HG03571 (cell line): ENCODE results near the gene GIPC3.
"Not testable (repeated sequence)": the region's sequence is repeated elsewhere in the genome, so short reads cannot be mapped to it uniquely, and the experiment has no call there.

Experiments used
- ATAC-seq: cut with Tn5 transposase; IDR thresholded peaks from one replicate; pipeline ENCODE4 v1.9.1; 2021; ENCODE audit not compliant: unreplicated experiment

Gene GIPC3

DNA sequence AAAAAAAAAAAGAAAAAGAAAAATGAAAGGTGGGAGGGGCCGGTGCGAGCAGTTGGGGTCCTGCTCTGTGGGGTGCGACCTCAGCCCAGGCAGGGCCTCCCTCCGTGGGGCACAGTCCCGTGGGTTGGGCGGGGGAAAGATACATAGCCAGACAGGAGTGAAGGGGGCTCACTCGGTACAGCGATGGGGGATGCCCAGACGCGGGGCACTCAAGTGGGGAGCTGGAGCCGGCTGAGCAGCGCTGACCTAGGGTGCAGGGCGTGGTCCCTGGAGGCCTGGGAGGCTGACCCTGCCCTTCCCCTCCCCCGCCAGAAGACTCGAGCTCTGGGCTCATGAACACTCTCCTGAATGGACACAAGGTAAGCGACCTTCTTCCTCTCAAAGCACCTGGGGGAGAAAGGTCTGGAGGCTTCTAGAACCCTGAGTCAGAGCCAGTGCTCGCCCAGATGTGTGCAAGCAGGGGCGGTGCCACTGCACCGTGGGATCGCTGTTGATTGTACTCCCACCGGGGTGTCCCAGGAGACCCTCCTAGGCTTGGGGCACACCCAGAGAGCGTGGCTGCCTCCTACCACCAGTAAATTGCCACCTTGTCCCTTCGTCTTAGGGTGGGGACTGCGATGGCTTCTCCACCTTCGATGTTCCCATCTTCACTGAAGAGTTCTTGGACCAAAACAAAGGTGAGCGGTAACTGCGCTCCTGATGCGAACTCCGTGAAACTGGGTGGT lies 9.2 kb upstream of the GIPC3 start:
- ATAC-seq: no peak

DNA sequence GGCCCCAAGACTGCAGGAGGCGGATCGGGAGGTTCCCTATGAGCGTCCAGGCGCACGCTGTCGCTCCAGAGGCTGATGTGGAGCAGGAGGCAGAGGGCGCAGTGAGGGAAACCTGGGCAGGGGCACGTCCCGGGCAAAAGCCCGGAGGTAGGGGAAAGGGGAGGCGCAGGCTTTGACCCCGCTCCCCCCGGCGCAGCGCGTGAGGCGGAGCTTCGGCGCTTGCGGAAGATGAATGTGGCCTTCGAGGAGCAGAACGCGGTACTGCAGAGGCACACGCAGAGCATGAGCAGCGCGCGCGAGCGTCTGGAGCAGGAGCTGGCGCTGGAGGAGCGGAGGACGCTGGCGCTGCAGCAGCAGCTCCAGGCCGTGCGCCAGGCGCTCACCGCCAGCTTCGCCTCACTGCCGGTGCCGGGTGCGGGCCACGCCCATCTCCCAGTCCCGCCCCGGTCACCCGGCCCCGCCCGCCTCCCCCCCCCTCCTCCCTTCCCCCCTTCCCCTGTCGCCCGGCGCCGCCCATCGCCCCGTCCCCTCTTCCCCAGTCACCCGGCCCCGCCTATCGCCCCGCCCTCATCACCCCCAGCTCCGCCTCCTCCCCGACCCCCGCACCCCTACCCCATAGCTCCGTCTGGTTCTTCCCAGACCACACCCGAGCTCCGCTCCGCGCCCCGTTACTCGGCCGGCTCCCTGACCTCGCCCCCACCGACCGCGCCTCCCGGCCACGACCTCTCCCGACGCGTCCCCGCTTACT lies 8.4 kb upstream of the GIPC3 start:
- no peak for ATAC-seq

DNA sequence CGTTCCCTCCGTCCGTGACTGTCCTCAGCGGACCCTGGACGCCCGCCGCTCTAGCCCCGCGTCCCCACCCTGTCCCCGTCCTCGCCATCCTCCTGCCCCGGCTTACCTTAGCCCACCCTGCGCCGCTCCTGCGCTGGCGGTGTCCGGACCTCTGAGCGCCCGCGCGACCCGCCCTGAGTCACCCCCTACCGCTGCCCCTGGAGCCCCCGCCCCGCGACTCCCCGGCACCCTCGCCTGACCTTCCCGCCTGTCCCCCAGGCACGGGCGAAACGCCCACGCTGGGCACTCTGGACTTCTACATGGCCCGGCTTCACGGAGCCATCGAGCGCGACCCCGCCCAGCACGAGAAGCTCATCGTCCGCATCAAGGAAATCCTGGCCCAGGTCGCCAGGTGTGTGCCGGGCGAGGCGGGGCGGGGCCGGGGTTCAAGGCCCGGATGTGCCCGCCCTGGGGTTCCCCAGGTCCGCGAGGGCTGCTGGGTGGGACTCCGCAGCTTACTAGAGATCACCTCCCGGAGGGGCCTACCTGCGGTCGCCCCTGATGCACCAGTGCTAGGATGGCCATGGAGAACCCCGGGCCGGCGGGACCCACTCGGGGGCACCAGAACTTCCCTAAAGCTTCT lies 7.4 kb upstream of the GIPC3 start:
- no peak for ATAC-seq

DNA sequence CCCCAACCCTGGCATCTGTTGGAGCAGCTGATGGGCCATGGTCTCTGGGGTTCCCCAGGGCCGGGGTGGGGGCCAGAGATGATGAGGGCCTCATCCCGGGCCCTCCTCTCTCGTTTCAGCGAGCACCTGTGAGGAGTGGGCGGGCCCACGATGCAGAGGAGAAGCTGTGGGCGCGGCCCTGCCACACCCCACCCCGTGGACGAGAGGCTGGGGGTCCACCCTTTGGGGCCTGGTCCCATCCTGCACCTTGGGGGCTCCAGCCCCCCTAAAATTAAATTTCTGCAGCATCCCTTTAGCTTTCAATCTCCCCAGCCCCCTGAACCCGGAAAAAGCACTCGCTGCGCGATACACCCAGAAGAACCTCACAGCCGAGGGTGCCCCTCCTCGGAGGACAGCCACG lies 6.9 kb upstream of the GIPC3 start:
- no peak for ATAC-seq

DNA sequence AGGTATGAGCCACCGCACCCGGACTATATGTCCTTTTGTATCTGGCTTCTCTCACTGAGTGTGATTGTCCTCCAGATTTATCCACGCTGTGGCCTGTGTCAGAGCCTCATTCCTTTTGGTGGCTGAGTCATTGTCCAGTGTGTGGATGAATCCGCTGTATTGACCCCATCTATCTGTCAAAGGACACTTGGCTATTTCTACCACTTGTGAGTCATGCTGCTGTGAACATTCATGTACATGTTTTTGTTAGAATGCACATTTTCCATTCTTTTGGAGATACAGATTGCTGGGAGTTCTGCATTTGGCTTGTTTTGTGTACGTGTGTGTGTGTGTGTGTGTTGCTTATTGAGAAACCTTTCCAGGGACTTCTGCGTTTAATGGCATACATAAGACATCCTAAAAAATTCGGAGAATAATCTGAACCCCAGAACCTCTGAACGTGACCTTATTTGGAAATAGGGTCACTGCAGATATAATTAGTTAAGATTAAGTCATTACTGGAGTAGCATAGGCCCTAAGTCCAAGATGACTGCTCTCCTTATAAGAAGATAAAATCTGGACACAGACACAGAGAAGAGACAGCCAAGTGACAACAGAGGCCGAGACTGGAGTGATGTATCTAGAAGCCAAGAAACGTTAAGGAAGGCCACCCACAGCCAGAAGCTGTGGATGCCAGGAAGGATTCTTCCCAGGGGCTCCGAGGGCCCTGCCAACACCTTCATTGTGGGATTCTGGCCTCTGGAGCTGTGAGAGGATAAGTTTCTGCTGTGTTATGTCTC lies 4.9 kb upstream of the GIPC3 start:
- ATAC-seq: no peak

DNA sequence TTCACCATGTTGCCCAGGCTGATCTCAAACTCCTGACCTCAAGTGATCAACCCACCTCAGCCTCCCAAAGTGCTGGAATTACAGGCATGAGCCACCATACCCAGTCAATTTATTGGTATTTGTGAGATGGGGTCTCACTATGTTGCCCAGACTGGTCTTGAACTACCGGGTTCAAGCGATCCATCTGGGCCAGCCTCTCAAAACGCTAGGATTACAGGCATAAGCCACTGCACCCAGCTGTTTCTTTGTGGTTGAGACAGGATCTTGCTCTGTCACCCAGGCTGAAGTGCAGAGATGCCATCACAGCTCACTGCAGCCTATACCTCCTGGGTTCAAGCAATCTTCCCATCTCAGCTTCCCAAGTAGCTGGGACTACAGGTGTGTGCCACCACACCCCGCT lies 3.5 kb upstream of the GIPC3 start:
- ATAC-seq: not testable (repeated sequence)

DNA sequence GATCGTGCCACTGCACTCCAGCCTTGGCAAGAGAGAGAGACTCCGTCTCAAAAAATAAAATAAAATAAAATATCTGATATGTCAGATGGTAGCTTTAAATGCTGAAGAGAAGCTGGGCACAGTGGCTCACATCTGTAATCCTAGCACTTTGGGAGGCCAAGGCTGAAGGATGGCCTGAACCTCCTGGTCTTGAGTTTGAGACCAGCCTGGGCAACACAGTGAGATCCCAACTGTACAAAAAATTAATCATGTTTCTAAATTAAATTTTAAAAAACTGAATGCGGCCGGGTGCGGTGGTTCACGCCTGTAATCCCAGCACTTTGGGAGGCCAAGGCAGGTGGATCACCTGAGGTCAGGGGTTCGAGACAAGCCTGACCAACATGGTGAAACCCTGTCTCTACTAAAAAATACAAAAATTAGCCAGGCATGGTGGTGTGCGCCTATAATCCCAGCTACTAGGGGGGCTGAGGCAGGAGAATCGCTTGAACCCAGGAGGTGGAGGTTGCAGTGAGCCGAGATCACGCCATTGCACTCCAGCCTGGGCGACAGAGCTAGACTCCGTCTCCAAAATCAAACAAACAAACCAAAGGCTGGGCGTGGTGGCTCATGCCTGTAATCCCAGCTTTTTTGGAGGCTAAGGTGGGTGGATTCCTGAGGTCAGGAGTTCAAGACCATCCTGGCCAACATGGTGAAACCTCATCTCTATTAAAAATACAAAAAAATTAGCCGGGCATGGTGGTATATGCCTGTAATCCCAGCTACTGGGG lies 1.1 kb upstream of the GIPC3 start:
- not testable (repeated sequence) for ATAC-seq

DNA sequence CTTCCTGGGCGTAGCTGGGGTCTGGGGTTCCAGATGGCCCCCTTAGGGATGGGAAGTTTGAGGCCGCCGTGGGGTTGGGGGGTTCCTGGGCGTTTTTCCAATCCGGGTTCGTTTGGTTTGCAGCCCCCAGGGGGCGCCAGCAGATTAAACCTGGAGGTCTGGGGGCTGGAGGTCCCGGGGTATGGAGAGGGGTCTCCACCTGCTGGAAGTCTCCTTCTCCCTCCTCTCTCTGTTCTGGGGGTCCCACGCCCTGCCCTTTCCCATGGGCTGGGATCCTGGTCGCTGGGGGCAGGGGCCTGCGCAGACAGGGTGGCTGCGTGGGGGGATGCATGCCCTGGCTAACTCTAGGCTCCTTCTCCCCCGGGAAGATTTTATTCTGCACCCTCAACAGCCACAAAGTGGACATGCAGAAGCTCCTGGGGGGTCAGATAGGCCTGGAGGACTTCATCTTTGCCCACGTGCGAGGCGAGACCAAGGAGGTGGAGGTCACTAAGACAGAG lies 899 bp downstream of the GIPC3 start:
- no peak for ATAC-seq

DNA sequence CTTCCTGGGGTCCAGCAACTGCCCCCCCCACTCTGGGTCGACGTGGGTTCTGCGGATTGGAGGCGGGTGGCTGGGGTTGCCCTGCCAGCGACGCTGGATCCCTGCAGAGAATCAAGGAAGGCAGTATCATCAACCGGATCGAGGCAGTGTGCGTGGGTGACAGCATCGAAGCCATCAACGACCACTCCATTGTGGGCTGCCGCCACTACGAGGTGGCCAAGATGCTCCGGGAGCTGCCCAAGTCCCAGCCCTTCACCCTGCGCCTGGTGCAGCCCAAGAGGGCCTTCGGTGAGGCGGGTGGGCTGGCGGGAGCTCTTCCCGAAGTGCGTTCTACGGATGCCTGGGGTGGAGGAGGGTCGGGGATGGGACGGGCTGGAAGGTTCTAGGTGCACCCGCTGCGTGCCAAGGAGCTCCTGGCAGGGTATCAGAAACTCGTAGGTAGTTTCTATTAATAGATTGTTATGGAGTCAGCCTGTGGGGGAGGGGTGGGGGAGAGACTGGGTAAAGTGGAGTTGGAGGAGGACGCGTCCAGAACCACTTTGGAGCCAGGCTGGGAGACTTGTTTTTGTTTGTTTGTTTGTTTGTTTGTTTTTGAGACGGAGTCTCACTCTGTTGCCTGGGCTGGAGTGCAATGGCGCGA lies 1.5 kb downstream of the GIPC3 start:
- ATAC-seq: no peak

DNA sequence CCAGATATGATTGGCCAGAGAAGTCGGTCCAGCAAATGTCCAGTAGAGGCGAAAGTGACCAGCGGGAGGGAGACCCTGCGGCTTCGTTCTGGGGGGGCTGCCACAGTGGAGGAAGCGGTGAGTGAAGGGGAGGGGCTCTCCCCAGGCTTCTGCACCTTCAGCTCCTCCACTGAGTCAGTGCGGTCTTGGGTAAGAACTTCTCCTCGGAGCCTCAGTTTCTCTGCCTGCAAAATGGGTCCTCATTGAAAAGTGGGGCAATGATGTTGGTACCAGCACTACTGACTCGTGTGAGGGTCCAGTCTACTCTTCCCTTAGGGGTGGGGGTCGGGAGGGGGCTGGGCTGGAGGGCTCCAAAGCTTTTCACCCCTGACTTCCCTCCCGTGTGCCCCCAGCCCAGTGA lies 4.2 kb downstream of the GIPC3 start:
- ATAC-seq: no peak

DNA sequence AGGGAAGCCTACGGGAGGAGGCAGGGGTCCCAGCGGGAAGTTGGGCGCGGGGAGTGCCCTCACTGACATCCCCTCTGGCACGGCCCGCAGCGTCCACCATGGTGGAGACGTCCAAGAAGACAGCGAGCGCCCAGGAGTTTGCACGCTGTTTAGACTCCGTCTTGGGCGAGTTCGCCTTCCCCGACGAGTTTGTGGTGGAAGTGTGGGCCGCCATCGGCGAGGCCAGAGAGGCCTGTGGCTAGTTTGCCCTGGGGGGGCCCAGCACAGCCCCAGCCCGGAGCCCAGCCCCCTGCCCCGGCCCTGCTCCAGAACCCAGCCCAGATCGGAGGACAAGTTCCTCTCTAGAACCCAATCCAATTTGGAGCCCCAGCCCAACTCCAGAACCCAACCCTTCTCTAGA lies 4.7 kb downstream of the GIPC3 start:
- no peak for ATAC-seq

DNA sequence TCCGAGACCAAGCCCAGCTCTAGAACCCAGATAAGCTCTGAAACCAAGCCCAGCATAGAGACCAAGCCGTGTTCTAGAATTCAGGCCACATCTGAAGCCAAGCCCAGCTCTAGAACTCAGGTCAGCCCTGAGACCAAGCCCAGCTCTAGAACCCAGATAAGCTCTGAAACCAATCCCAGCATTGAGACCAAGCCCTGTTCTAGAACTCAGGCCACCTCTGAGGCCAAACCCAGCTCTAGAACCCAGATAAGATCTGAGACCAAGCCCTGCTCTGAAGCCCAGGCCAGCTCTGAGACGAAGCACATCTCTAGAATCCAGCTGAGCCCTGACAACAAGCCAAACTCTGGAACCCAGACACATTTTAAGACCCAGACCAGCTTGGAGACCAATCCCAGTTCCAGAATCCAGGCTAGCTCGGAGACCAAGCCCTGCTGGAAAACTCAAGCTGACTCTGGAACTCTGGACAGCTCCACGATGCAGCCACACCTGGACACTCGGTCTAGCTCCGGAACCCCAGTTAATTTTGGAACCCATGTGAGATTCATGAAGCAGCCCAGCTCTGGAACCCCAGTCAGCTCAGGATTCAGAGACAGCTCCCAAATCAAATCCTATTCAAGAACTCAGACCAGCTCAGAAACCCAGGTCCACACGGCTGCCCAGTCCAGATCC lies 5.8 kb downstream of the GIPC3 start:
- ATAC-seq: no peak

DNA sequence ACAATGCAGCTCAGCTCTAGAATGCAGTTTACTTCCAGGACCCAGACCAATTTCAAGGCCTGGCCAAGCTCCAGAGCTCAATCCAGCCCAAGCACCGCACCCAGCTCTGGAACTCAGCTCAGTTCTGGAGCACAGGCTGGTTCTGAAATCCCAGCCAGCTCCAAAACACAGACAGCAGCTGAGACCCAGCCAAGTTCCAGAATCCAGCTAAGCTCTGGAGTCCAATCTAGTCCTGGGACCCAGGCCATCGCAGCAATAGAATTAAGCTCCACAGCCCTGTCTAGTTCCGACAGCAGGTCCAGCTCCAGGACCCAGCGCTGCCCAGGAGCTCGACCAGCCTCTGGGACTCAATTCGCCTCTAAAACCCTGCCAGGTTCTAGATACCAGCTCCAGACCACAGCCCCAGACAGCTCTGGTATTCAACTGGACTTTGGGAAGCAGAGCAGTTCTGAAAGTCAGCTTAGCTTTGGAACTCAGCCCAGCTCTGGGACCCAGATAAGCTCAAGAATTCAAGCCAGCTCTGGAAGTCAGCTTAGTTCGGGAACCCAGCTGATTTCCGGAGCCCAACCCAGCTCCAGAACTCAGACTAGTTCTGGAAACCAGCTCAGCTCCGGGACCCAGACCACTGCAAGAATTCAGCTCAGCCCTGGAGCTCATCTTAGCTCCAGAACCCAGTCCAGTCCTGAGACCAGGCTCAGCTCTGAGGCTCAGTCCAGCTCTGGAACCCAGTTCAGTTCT lies 6.8 kb downstream of the GIPC3 start:
- no peak for ATAC-seq

DNA sequence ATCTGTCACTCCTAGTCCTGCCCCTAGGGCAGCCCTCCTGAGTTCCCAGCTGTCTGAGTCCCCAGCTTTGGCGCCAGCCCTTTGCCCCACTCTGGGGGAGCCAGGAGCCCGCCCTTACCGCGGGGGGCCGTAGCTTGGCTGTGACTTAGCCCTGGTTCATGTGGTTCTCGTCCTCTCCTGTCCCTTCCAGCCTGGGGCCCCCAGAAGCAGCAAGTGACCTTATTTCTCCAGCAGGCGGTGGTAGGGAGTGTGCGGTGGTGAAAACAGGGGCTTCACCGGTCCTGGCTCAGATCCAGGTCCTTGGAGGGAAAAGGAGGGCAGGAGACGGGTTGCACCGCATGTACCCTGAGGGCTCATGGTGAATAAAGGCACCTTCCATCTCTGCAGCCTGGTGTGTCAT lies 7.9 kb downstream of the GIPC3 start:
- ATAC-seq: no peak

DNA sequence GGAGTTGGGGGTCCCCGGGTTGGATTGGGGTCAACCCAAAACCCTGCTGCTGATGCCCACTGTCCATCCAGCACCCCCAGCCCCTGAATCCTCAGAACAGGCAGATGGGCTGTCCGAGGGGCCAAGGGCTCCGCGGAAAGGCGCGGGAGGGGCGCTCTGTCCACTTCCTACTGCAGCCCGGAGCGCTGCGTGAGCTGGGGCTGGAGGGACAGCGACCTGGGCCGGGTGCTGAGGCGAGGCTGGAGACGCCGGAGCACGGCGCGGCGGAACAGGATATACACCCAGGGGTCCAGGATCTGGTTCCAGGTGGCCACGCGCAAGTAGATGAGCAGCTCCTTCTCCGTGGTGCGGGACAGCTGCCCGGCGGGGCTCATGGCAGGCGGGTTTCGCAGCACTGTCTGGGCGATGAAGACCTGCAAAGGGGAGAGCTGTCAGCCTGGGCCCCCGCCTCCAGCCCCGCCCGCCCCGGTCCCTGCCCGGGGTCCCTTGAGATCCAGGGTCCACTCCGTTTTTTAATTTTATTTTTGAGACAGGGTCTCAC lies 10.3 kb downstream of the GIPC3 start:
- ATAC-seq: no peak

DNA sequence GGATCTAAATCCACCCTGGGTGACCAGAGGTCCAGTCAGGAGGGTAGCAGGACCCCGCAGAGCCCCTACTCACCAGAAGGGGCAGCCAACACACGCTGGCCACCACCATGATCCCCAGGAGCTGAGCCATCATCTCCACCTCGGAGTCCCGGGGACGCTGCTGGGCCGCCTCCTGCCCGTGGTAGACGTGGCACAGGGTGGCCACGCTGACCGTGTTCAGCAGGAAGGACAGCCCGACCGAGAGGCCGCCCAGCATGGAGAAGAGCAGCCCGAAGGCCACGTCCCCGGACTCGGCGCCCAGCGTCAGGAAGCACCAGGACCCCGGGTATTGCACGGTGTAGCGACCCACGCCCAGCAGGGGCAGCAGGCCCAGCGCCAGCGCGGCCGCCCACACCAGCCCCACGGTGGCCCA lies 14.5 kb downstream of the GIPC3 start:
- ATAC-seq: no peak

DNA sequence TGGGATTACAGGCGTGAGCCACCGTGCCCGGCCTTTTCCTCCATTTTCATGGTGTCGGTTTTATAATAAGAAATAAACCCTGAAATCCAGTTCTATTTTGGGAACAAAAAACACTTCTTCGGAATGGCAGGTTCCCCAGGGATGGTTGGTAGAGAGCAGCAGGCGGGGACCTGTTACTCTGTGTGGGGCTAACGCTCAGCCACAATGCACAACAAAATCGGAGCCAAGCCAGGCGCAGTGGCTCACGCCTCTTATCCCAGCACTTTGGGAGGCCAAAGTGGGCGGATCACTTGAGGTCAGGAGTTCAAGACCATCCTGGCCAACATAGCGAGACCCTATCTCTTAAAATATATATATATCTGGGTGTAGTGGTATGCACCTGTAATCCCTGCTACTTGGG lies 15.7 kb downstream of the GIPC3 start:
- no peak for ATAC-seq

DNA sequence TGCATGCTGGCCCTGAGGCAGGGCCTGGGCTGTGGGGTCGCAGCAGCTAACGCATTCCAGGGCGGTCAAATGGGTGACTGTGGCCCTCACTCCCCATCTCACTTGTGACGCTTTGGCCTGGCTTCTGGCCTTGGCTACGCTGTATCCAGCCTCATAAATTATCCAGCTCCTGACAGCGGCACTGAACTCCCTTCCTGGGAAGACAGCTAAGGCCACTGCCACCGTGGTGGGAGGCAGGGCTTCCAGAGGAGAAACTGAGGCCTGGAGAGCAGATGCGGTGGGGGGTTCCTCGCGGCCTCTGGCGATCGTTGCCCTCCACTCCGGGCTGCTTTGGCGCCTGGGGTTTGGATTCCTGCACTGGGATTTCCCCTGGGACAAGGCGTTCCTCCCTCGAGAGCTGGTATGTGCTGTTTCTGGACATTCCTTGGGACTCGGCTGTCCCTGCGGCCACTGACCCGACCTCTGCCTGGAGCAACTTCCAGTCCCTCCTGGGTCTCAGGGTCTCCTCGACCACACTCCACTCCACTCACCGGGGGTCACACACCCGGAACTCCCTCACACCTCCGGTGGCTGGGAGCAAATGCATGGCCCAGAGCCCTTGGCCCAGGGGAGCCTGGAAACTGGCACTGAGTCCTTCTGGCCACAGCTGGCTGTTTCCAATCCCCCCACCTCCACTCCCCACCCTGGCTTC lies 18.0 kb downstream of the GIPC3 start:
- ATAC-seq: no peak
